Measurements from ENCODE around the gene ASIC4. TPM values are rescaled to one million over a fixed set of nuclear protein-coding genes. Genes with fewer than 3 reads are reported as not detected.

ASIC4 gene
- total and polyA plus RNA-seq, 12 donors: 0.15 to 16.3 (median 1.1) TPM; not detected in 4

- H3K4me3 ChIP-seq: peak overlapping the region in 1 of 4 donors; percentile 24
- intact Hi-C loops (cut with DNase I): no loop called here
- no peaks in the 10 kb centered on the region for H3K9me3 ChIP-seq (replicated peaks in 1 of 3)
- peaks cover 0 to 4% of the 10 kb centered on the region in 2 donors for H3K4me1 ChIP-seq (replicated peaks in 1 of 2)
- TF ChIP-seq POLR2A (IDR thresholded peaks at IDR 0.05): no peak
- TF ChIP-seq CTCF (IDR thresholded peaks at IDR 0.05): no peak
- WGBS, 4 donors: 23 to 41% (median 33%) methylated on average over 2 to 58 of the region's 58 CpGs
- peaks cover 26% of the 10 kb centered on the region for H3K27me3 ChIP-seq
- H3K36me3 ChIP-seq (replicated peaks in 1 of 2): no peaks in the 10 kb centered on the region
- peak overlapping the region in 1 of 5 donors; percentile 34 for H3K27ac ChIP-seq
- DNase-seq: no peak
Measured at GRCh38 chr2:219483451-219484342, 30.6 kb upstream of the ASIC4 start.

GRCh38 chr2:219484343-219485200 lies 29.7 kb upstream of the ASIC4 start:
- TF ChIP-seq CTCF (IDR thresholded peaks at IDR 0.05) (no peak), POLR2A (IDR thresholded peaks at IDR 0.05) (no peak)
- Histone ChIP-seq H3K36me3 (replicated peaks in 1 of 2) (no peaks in the 10 kb centered on the region), H3K4me3 (peak overlapping the region in 1 of 4 donors; percentile 24), H3K4me1 (replicated peaks in 1 of 2) (peaks cover 0 to 4% of the 10 kb centered on the region in 2 donors), H3K27me3 (peaks cover 26% of the 10 kb centered on the region), H3K9me3 (replicated peaks in 1 of 3) (no peaks in the 10 kb centered on the region), H3K27ac (peak overlapping the region in 1 of 5 donors; percentile 34)
- 2 to 6% (median 2%) methylated on average over 9 to 89 of the region's 89 CpGs for WGBS, 4 donors
- intact Hi-C loops (cut with DNase I): no loop called here
- DNase-seq: no peak

- TF ChIP-seq CTCF (IDR thresholded peaks at IDR 0.05) (no peak), POLR2A (IDR thresholded peaks at IDR 0.05) (no peak)
- WGBS, 4 donors: 65 to 77% (median 73%) methylated on average over 9 to 12 of the region's 12 CpGs
- Histone ChIP-seq H3K27ac (no peak overlapping the region), H3K4me1 (replicated peaks in 1 of 2) (peaks cover 0 to 4% of the 10 kb centered on the region in 2 donors), H3K9me3 (replicated peaks in 1 of 3) (no peaks in the 10 kb centered on the region), H3K27me3 (peaks cover 26% of the 10 kb centered on the region), H3K36me3 (replicated peaks in 1 of 2) (no peaks in the 10 kb centered on the region), H3K4me3 (no peak overlapping the region)
- intact Hi-C loops (cut with DNase I): no loop called here
- DNase-seq: no peak
Measured at GRCh38 chr2:219485201-219485580, 29.1 kb upstream of the ASIC4 start.

GRCh38 chr2:219486380-219486959 lies 27.8 kb upstream of the ASIC4 start:
- peaks cover 26% of the 10 kb centered on the region for H3K27me3 ChIP-seq
- no peak overlapping the region for H3K27ac ChIP-seq
- intact Hi-C loops (cut with DNase I): no loop called here
- H3K9me3 ChIP-seq (replicated peaks in 1 of 3): no peaks in the 10 kb centered on the region
- DNase-seq: no peak
- peaks cover 0 to 4% of the 10 kb centered on the region in 2 donors for H3K4me1 ChIP-seq (replicated peaks in 1 of 2)
- H3K4me3 ChIP-seq: no peak overlapping the region
- TF ChIP-seq POLR2A (IDR thresholded peaks at IDR 0.05) (no peak), CTCF (IDR thresholded peaks at IDR 0.05) (no peak)
- 66 to 82% (median 72%) methylated on average over 6 to 8 of the region's 8 CpGs for whole genome bisulfite sequencing, 4 donors
- no peaks in the 10 kb centered on the region for H3K36me3 ChIP-seq (replicated peaks in 1 of 2)

Data from adrenal gland (tissue), 12 donors.